CD14-positive monocyte (primary cell): Measurements from ENCODE around the gene SPTSSB. TPM values are rescaled to one million over a fixed set of nuclear protein-coding genes. Genes with fewer than 3 reads are reported as not detected.
A peak's percentile ranks its signal among the peaks of the same experiment; 100 is the strongest.

Experiments
- DNase-seq, 3 donors: peaks; one replicate each; pipeline ENCODE4 v3.0.0-alpha.2; 2011 to 2022
- H2AFZ ChIP-seq: 2 replicates; pipeline ENCODE4 v1.6.0; 2012; ENCODE audit warnings: mild to moderate bottlenecking, low read depth, low read length, inconsistent platforms; ENCODE audit not compliant: insufficient read depth, poor library complexity, severe bottlenecking
- H3K27ac ChIP-seq, 2 donors: 1 replicate in 1 of 2; 2 replicates in 1 of 2; pipeline ENCODE4 v1.5.1; 2012 to 2013; ENCODE audit warnings: low read length in 2 of 2, control low read depth in 1 of 2, inconsistent platforms in 1 of 2, low read depth in 1 of 2, mild to moderate bottlenecking in 1 of 2
- H3K27me3 ChIP-seq, 2 donors: one replicate each; pipeline versions ENCODE4 v1.6.0 to v1.6.1; 2011 to 2013; ENCODE audit warnings: low read length in 2 of 2; ENCODE audit not compliant: control insufficient read depth in 2 of 2, insufficient read depth in 2 of 2
- H3K36me3 ChIP-seq, 2 donors: replicated peaks in 1 of 2; 1 replicate in 1 of 2; 2 replicates in 1 of 2; pipeline versions ENCODE4 v1.5.1 to v1.6.1; 2012 to 2013; ENCODE audit warnings: low read length in 2 of 2, control low read depth in 1 of 2, inconsistent platforms in 1 of 2, mild to moderate bottlenecking in 1 of 2; ENCODE audit not compliant: insufficient read depth in 2 of 2, control insufficient read depth in 1 of 2
- H3K4me1 ChIP-seq, 2 donors: 1 replicate in 1 of 2; 2 replicates in 1 of 2; pipeline versions ENCODE4 v1.5.1 to v1.6.1; 2012 to 2013; ENCODE audit warnings: low read length in 2 of 2, control low read depth in 1 of 2, inconsistent platforms in 1 of 2, mild to moderate bottlenecking in 1 of 2, moderate library complexity in 1 of 2; ENCODE audit not compliant: insufficient read depth in 2 of 2, control insufficient read depth in 1 of 2
- H3K4me2 ChIP-seq: replicated peaks from 2 replicates; pipeline ENCODE3; 2012; ENCODE audit warnings: low read length, moderate library complexity, mild to moderate bottlenecking; ENCODE audit not compliant: poor library complexity, severe bottlenecking; ENCODE audit errors: extremely low read depth
- H3K4me3 ChIP-seq, 3 experiments: fragments of 200-600 bp in 1 of 3; sonication (generic) in 1 of 3; replicated peaks in 1 of 3; 1 replicate in 2 of 3; 2 replicates in 1 of 3; pipeline ENCODE4 v1.5.1; 2011 to 2013; ENCODE audit warnings: low read length in 3 of 3, mild to moderate bottlenecking in 3 of 3, control low read depth in 2 of 3, low read depth in 2 of 3, inconsistent platforms in 1 of 3, moderate library complexity in 1 of 3
- H3K79me2 ChIP-seq: 2 replicates; pipeline ENCODE4 v1.6.0; 2012; ENCODE audit warnings: mild to moderate bottlenecking, control low read depth, inconsistent platforms, low read length, moderate library complexity; ENCODE audit not compliant: insufficient read depth
- H3K9ac ChIP-seq: 2 replicates; pipeline ENCODE4 v1.6.0; 2017; ENCODE audit warnings: low read length, mild to moderate bottlenecking; ENCODE audit not compliant: insufficient read depth, poor library complexity, severe bottlenecking
- H3K9me3 ChIP-seq, 2 donors: replicated peaks in 1 of 2; 1 replicate in 1 of 2; 2 replicates in 1 of 2; pipeline versions ENCODE4 v1.5.1 to v1.6.1; 2012 to 2013; ENCODE audit warnings: low read length in 2 of 2, control low read depth in 1 of 2; ENCODE audit not compliant: control insufficient read depth in 1 of 2, insufficient read depth in 1 of 2
- H4K20me1 ChIP-seq: 2 replicates; pipeline ENCODE4 v1.6.0; 2012; ENCODE audit warnings: mild to moderate bottlenecking, low read length, control low read depth, moderate library complexity; ENCODE audit not compliant: insufficient read depth
- H3K27ac Mint-ChIP-seq, 7 donors: one replicate each; pipeline ENCODE4 v1.8.0; 2020; ENCODE audit warnings: mild to moderate bottlenecking in 7 of 7, mixed read lengths in 7 of 7, moderate library complexity in 6 of 7, inconsistent platforms in 2 of 7
- H3K27me3 Mint-ChIP-seq, 3 donors: one replicate each; pipeline ENCODE4 v1.8.0; 2021 to 2022; ENCODE audit warnings: low read depth in 3 of 3, mild to moderate bottlenecking in 3 of 3, mixed read lengths in 3 of 3, moderate library complexity in 3 of 3, inconsistent platforms in 1 of 3
- H3K36me3 Mint-ChIP-seq, 2 donors: one replicate each; pipeline ENCODE4 v1.8.0; 2020; ENCODE audit warnings: mixed read lengths in 2 of 2, inconsistent platforms in 1 of 2, mild to moderate bottlenecking in 1 of 2
- H3K4me1 Mint-ChIP-seq: one replicate; pipeline ENCODE4 v1.8.0; 2020; ENCODE audit warnings: mild to moderate bottlenecking, mixed read lengths
- H3K4me3 Mint-ChIP-seq, 2 donors: one replicate each; pipeline ENCODE4 v1.8.0; 2020; ENCODE audit warnings: mild to moderate bottlenecking in 2 of 2, mixed read lengths in 2 of 2, moderate library complexity in 1 of 2
- H3K9me3 Mint-ChIP-seq, 7 donors: one replicate each; pipeline ENCODE4 v1.8.0; 2020 to 2022; ENCODE audit warnings: mixed read lengths in 7 of 7, mild to moderate bottlenecking in 6 of 7, moderate library complexity in 6 of 7, inconsistent platforms in 2 of 7
- CTCF ChIP-seq: fragments of 200-600 bp; IDR thresholded peaks from one replicate; pipeline ENCODE4 v1.8.0; 2022; ENCODE audit warnings: antibody characterized with exemption, mild to moderate bottlenecking
- WGBS: methylation state at CpG from one replicate; pipeline ENCODE4 v1.1.5; 2013; ENCODE audit warnings: missing lambda C conversion rate; ENCODE audit not compliant: insufficient coverage; 5-methylcytosine and 5-hydroxymethylcytosine counted together
- intact Hi-C, 2 donors: fragments of 100-400 bp; cut with micrococcal nuclease; formaldehyde crosslinking; loops; one replicate each; pipeline versions ENCODE4 v1.15.0 to v1.15.1; 2023
- polyA plus RNA-seq, 3 donors: library from polyadenylated mRNA; depleted of rRNA in 1 of 3; unstranded in 2 of 3; stranded (reverse) in 1 of 3; fragments of 300-500 nt in 2 of 3; fragments of >200 nt in 1 of 3; fragmentation: Illumina TruSeq in 2 of 3; gene quantifications; 1 replicate in 2 of 3; 2 replicates in 1 of 3; pipeline ENCODE4 v1.2.3, GENCODE V29; 2012 to 2021

SPTSSB gene
- polyA plus RNA-seq, 3 donors, result not detected

GRCh38 chr3:161386991-161387770, 15.9 kb upstream of the SPTSSB start:
- Mint-ChIP-seq H3K27ac (peak overlapping the region; percentile 59 to 83 (median 79)), H3K4me3 (peak overlapping the region in 1 of 2 donors; percentile 41), H3K9me3 (no peaks in the 10 kb centered on the region), H3K36me3 (no peaks in the 10 kb centered on the region), H3K4me1 (peaks cover 43% of the 10 kb centered on the region), H3K27me3 (peaks cover 0 to under 1% (median 0%) of the 10 kb centered on the region in 3 donors)
- WGBS, result 0% methylated on average over 2 of the region's 4 CpGs
- H3K27ac ChIP-seq, result peak overlapping the region in 1 of 2 donors; percentile 67
- no peaks in the 10 kb centered on the region for H3K36me3 ChIP-seq
- DNase-seq, result peak in 2 of 3 donors; percentile 23 to 41
- H2AFZ ChIP-seq, result no peak overlapping the region
- intact Hi-C loops, result no loop called here
- no peaks in the 10 kb centered on the region for H3K79me2 ChIP-seq
- peaks cover 42 to 43% of the 10 kb centered on the region in 2 donors for H3K4me1 ChIP-seq
- H3K4me2 ChIP-seq, result peak overlapping the region; percentile 48
- H3K9me3 ChIP-seq, result no peaks in the 10 kb centered on the region
- peak overlapping the region in 1 of 3 experiments; percentile 52 for H3K4me3 ChIP-seq
- H4K20me1 ChIP-seq, result no peaks in the 10 kb centered on the region
- H3K9ac ChIP-seq, result no peak overlapping the region
- no peaks in the 10 kb centered on the region for H3K27me3 ChIP-seq
- TF ChIP-seq CTCF, result no peak

GRCh38 chr3:161372321-161373260, 1.3 kb upstream of the SPTSSB start:
- Histone ChIP-seq H4K20me1 (no peaks in the 10 kb centered on the region), H3K27me3 (peaks cover 61 to 80% of the 10 kb centered on the region in 2 donors), H3K9ac (peak overlapping the region; percentile 33), H3K27ac (no peak overlapping the region), H3K4me2 (peak overlapping the region; percentile 76), H3K4me3 (peak overlapping the region; percentile 17 to 76 (median 38)), H3K9me3 (peaks cover 0 to 13% of the 10 kb centered on the region in 2 donors), H3K79me2 (no peaks in the 10 kb centered on the region), H3K4me1 (peaks cover 18 to 19% of the 10 kb centered on the region in 2 donors), H2AFZ (peak overlapping the region; percentile 84), H3K36me3 (no peaks in the 10 kb centered on the region)
- Mint-ChIP-seq H3K27ac (peak overlapping the region in 1 of 7 donors; percentile 35), H3K4me3 (peak overlapping the region; percentile 79 to 95), H3K4me1 (peaks cover 19% of the 10 kb centered on the region), H3K36me3 (peaks cover 5 to 8% of the 10 kb centered on the region in 2 donors), H3K9me3 (peaks cover 0 to 13% (median 6%) of the 10 kb centered on the region in 7 donors), H3K27me3 (peaks cover 63 to 78% (median 65%) of the 10 kb centered on the region in 3 donors)
- WGBS, result 2% methylated on average over 49 of the region's 55 CpGs
- intact Hi-C loops, result no loop called here
- TF ChIP-seq CTCF, result no peak
- no peak for DNase-seq
